GM21390 (cell line): Measurements from ENCODE around the gene HOXB4.

Source experiments
- ATAC-seq: cut with Tn5 transposase; IDR thresholded peaks from one replicate; pipeline ENCODE4 v1.9.1; 2021; ENCODE audit not compliant: unreplicated experiment

HOXB4 gene

GRCh38 chr17:48561884-48562810 lies 16.0 kb downstream of the HOXB4 start:
- ATAC-seq: no peak

- ATAC-seq: no peak
Measured at GRCh38 chr17:48559840-48560817, 18.0 kb downstream of the HOXB4 start.

GRCh38 chr17:48559122-48559839 lies 18.9 kb downstream of the HOXB4 start:
- no peak for ATAC-seq

- ATAC-seq: no peak
Measured at GRCh38 chr17:48558831-48559121, 19.4 kb downstream of the HOXB4 start.

DNA sequence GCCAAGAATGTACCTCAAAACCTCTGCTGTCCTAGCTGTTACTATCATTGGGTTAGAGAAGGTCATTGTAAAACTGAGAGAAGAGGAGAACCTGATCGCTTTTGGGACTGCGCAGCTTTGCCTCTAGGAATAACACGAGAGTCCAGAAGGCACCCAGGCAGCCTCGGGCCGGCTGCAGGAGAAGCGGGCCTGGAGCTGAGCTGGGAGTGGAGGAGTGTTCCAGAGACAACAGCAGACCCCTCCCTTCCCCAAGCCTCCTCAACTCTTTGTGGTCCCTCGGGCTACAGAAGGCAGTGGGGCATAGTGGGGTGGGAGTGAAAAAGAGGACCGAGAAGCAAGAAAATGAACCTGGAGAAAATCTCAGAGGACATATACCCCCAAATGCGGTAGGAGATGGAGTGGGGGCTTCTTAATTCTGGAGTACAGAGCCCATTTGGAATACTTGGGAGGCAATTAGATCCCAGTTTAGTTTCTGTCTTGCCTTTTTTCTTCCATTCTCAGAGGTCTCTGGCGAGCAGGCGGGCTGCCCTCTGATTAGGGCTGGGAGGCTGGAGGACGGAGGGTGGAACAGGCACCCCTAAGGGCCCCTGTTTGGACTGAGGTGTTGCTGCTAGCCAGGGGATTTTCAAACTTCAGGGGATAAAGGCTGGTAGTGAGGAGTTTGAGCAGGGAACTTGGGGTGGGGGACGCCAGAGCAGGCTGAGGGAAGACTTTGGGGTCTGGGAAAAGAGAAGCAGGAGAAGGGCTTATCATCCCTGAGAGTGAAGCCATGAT lies 19.9 kb downstream of the HOXB4 start:
- ATAC-seq: no peak

DNA sequence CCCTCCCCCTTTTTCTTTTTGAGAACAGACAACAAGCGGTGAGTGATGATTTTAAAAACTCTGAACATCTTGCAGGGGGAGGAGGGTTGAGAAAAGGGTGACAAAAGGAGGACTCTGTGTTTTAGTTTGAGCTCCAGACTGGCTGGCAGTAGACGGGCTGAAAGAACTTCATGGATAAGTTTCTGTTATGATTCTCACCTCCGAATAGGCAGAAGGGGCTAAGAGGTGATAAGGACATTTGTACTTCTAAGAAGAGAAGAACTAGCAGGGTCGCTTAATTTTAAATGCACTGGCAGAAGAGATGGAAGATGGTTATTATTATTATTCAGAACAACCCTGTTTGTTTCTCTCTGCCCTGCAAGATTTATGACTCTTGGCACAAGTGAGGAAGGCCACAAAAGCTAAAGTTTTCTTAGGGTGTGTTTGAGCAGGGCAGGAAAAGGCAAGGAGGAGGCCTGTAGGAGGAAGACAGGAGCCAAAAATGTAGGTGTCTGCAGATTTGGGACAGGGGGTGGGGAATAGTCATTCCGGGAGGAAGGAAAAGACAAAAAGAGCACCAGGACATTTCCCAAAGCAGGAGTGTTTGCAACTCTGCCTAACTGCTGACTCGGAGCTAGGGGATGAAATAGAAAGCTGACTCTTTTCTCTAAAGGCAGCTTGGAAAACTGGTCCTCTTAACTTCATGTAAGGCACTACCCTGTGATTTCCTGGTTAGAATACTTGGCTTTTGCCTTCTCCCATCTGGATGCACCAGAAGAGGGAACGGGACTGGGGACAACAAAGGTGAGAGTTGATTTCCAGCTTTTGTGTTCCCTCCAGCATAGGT lies 21.4 kb downstream of the HOXB4 start:
- no peak for ATAC-seq

DNA sequence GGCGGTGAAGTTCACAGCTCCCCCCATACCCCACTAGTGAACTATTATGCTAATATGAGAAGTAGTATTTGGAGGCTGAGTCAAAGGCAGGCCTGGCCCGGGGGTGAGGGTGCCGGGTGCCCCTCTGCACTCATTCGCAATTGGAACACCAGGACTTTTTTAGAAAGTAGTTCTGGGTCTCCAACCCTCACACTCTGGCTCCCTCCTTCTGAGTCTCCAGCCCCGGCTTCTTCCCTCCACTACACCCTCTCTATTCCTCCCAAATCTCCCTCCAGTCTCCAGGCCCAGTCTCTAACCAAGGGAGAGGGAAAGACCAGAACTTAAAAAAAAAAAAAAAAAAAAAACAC lies 21.9 kb downstream of the HOXB4 start:
- ATAC-seq: no peak

DNA sequence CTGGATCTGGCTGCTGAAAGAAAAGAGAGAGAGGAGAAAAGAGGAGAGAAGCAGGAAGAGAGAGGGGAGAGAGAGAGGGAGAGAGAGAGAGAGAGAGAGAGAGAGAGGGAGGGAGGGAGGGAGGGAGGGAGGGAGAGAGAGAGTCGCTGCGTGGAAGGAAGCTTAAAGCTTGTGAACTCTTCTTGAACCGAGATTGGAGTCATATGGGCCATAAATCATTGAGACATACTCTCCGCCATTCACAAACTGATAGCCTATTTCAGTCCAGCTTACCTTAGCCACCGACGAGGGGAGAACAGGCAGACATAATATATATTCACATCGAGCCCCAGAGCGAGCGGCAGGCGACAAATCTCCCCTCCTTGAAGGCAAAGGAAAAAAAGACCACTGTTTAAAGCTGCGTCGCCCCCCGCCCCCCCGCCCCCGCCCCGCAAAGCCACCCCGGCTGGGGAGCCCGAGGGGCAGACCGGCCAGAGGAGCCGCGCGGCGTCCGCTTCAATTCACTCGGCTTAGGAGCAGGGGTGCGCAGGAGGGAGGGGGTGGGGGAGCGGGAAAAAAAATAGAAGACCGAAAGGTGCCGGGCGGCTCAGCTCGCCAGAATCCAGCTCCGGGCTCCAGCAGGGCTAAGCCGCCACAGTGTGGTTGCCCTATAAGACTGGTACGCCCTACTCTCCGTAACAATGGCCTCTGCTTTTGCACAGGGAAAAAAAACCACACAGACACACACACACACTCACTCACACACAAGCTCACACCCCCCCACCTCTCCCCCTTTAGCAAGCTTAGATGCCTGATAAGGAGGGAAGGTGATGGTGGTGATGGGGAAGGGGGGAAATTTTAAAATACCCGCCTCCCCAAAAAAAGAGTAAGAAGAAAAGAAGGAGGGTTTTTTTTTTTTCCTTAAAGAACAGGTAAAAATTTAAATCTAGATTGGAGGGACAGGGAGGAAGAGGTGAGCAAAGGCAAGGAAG lies 22.6 kb downstream of the HOXB4 start:
- no peak for ATAC-seq

DNA sequence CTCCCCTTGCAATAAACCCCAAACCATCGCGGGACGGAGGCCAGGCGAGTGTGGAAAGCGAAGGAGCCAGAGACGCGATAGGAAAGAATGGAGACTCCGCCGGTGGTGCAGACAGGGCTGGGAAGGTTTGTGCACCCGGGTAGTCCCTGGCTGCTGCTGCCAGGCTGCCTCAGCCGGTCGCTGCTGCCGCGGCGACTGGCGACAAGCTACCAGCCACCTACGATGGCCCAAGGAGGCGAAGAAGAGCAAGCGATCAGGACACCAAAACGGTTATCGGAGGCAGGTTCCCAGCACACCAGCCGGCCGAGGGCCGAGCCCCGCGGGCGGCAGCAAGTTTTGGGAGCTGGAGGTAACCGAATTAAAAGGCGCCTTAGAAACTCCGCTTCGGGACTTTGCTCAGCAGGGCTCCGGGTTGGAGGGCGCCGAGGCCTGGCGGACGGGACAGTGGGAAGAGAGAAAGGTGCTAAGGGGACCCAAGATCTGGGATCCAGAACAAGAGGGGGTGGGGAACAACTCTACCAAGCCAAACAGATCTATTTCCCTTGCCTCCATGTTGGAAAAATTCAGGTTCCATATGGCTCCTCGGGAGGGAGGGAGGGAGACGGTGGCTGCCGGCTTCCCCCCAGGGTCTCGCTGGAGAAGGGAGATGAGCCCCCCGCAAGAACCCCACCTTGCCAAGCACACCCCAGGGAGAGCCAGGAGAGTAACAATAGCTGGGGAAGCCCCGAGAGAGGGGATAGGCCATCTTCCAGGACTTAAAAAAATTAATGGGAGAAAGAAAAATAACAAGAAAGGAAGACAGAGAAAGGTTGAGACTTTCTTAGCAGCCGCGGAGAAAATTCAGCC lies 23.5 kb downstream of the HOXB4 start:
- ATAC-seq: no peak

DNA sequence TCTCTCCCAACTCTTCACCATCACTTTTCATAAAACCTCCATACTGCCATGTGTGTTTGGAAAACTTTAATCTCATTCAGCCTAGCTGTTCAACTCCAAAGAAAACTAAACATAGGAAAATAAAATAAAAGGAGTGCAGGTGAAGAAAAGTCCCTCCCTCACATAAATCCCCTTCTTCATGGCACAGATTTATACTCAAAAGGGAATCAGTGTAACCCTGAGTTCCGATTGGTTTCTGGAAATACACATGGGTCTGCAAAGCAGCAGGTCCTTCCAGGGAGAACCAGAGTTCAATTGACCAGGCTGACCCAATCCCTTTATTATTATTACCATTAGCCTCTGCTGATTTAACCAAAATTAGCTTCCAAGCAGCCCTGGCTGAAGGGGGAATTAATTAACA lies 24.3 kb downstream of the HOXB4 start:
- no peak for ATAC-seq

DNA sequence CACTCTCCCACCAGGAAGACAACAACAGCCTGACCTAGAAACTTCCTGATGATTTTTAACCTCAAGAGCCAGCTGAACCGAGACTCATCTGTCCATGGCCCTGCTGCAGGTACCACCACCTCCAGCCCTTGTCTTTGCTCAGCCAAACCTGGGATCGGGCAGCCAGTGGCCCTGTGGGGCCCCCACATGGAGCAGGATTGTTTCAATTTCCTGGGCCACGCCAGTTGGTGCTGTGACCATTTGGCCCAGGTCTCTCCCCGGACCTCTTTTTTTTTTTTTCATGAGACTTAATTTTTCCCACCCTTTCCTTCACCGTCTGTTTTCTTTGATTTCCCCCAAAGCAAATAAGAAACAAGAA lies 25.0 kb downstream of the HOXB4 start:
- ATAC-seq: no peak

DNA sequence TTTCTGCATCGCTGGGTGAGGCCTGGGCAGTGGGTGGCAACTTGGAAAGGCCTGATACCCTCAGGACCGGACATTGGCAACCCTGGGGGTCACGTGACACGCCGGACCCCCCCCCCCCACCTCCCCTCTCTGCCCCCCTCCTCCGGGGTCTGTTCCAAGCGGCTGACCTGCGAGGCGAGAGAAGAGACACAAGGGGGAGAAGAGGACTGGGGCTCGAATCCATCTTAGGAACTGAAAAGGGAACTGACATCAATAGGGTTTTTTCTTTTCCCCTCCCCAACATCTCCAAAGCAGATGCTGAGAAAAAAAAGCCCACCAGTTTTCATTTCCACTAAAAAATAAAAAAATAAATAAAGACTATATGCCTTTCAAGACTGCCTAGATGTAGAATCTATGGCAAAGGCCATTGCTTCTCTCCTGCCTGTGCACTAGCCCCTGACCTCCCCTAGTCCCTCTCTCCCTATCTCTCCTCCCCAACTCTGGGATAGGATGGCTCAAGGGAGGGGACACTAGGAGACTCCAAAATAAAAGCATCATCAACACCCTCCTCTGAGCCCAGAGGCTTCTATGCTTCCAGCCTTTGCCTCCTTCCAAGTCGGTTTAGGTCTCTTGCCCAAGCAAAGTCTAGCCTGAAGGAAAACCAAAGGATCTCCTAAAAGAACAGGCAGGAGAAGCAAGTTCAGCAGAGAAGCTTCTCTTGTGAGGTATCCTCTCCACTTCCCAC lies 25.5 kb downstream of the HOXB4 start:
- ATAC-seq: no peak

DNA sequence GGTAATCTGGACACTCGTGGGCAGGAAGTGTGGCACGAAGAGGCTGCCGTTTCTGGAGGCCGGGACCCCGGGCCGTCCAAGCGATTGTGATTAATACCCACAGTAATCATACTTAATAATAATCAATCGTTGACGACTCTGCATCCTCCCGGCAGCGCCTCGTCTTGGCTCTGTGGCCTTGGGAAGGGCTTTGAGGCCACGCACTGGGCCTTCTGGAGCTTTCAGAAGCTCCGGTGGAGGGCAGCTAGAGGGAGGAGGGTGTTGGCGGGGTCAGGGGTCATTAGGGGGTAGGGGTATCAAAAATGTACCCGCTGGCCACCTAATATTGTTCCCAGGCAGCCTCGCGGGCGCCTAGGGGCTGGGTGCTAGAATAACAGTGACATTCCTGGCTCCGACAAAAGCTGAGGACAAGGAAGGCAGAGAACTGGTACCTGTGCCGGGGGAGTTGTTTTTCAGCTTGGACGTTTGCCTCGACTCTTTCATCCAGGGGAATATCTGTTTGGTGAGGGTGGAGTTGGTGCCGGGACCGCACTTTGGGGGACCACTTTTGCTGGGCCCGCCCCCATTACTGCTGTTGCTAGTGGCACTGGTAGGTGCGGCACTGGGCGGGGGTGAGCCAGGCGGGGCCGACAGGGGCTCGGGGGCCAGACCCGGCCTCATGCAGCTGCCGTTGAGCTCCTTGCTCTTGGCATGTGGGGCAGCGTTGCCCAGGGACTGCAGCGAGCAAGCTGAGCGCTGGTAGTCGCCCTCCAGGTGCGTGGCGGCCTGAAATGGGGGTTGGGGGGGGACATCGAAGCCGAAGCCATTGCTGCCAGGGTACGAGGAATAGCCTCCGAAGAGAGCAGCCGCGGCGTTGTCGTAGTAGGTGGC lies 26.3 kb downstream of the HOXB4 start:
- ATAC-seq: no peak

DNA sequence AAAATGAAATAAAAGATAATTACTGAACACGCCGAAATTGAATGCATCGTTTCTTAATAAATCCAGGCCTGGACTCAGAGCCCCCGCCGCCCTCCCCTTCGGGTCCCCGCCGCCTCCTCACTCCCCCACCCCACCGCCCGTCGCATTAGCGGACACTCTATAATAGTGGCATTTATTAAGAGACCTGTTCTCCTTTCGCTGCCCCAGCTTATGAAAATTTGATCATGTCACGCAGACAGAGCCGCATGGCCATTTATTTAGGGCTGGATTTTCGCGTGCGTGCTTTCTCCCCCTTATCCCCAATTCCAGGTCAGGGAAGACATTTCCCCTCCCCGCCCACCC lies 27.0 kb downstream of the HOXB4 start:
- ATAC-seq: no peak

DNA sequence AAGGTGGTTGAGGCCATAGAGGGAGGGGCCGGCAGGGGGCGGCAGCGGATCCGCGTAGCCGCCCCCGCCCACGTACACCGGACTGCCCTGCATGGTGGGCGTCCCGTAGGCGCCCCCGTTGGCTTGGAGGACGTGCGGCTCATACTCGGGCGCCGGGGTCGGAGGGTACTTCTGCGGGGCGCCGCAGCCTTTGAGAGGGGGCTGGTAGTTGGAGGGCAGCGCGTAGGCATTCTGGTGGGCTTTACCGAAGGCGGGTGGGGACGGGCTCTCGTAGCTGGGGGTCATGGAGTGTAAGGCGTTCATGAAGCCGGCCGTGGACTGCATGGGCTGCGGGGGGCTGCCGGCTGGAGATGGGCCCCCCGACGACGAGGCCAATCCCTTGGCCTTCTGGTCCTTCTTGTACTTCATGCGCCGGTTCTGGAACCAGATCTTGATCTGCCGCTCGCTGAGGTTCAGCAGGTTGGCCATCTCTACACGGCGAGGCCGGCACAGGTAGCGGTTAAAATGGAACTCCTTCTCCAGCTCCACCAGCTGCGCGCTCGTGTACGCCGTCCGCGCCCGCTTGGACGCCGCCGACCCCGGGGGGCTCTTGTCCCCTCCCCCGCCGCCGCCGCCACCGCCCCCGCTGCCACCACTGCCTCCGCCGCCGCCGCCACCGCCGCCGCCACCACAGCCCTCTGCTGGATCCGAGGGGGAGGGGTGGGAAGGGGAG lies 27.5 kb downstream of the HOXB4 start:
- ATAC-seq: no peak
